K562 (cell line): ENCODE measurements around the gene EDEM2. TPM values are rescaled to one million over a fixed set of nuclear protein-coding genes. Genes with fewer than 3 reads are reported as not detected.
A peak's percentile ranks its signal among the peaks of the same experiment; 100 is the strongest.

Source experiments
- CBFA2T3 ChIP-seq: fragments of 450-650 bp; IDR thresholded peaks from 2 replicates; pipeline ENCODE4 v1.6.1; 2017
- CEBPB ChIP-seq: fragments of 450-650 bp; IDR thresholded peaks from 2 replicates; pipeline ENCODE4 v1.6.1; 2016; ENCODE audit warnings: missing genetic modification characterization, missing compliant biosample characterization
- CEBPG ChIP-seq, 3 experiments: fragments of 200-800 bp in 1 of 3; sonication (Bioruptor generic) in 1 of 3; sonication (generic) in 1 of 3; formaldehyde crosslinking in 1 of 3; IDR thresholded peaks in 2 of 3; conservative IDR thresholded peaks in 1 of 3; 2 replicates each; pipeline versions ENCODE4 v1.6.1 to v1.8.0; 2016 to 2022; ENCODE audit warnings: missing compliant biosample characterization in 2 of 3, missing genetic modification characterization in 2 of 3, mild to moderate bottlenecking in 1 of 3, missing genetic modification reagents in 1 of 3
- EZH2 ChIP-seq: IDR thresholded peaks from 2 replicates; pipeline ENCODE4 v1.6.1; 2012; ENCODE audit warnings: low read depth, mild to moderate bottlenecking, inconsistent platforms, low read length, borderline replicate concordance
- FOXK2 ChIP-seq, 2 experiments: fragments of 450-650 bp; IDR thresholded peaks in 1 of 2; conservative IDR thresholded peaks in 1 of 2; 2 replicates each; pipeline ENCODE4 v1.6.1; 2016; ENCODE audit warnings: low read depth in 2 of 2, mild to moderate bottlenecking in 1 of 2
- ILF3 ChIP-seq: fragments of 450-650 bp; IDR thresholded peaks from 2 replicates; pipeline ENCODE4 v1.6.1; 2018; ENCODE audit warnings: antibody characterized with exemption, mild to moderate bottlenecking, moderate library complexity, borderline replicate concordance
- KLF16 ChIP-seq: IDR thresholded peaks from 2 replicates; pipeline ENCODE4 v1.6.1; 2016; ENCODE audit warnings: antibody characterized with exemption
- L3MBTL2 ChIP-seq: fragments of 450-650 bp; IDR thresholded peaks from 2 replicates; pipeline ENCODE4 v1.6.1; 2016; ENCODE audit warnings: mild to moderate bottlenecking, moderate library complexity
- MAX ChIP-seq: sonication (generic); formaldehyde crosslinking; IDR thresholded peaks from 2 replicates; pipeline ENCODE4 v1.9.0; 2022; ENCODE audit warnings: mild to moderate bottlenecking, missing genetic modification reagents
- MEIS2 ChIP-seq: fragments of 450-650 bp; IDR thresholded peaks from 2 replicates; pipeline ENCODE4 v1.6.1; 2014; ENCODE audit warnings: mild to moderate bottlenecking; ENCODE audit not compliant: partially characterized antibody
- MYNN ChIP-seq, 2 experiments: sonication (generic); formaldehyde crosslinking in 1 of 2; IDR thresholded peaks; 2 replicates each; pipeline versions ENCODE4 v1.5.0 to v1.6.1; 2016 to 2020; ENCODE audit warnings: antibody characterized with exemption in 1 of 2, missing genetic modification reagents in 1 of 2
- PHF8 ChIP-seq: fragments of 200-600 bp; sonication (generic); IDR thresholded peaks from 2 replicates; pipeline ENCODE4 v1.6.1; 2012; ENCODE audit warnings: mixed run types, mild to moderate bottlenecking, inconsistent platforms, low read length, moderate library complexity, borderline replicate concordance
- SMAD2 ChIP-seq: fragments of 150-350 bp; IDR thresholded peaks from 2 replicates; pipeline ENCODE4 v1.6.1; 2014; ENCODE audit warnings: low read depth, mild to moderate bottlenecking, low read length
- SMARCE1 ChIP-seq: fragments of 450-650 bp; IDR thresholded peaks from 2 replicates; pipeline ENCODE4 v1.7.1; 2016; ENCODE audit warnings: mild to moderate bottlenecking
- SP1 ChIP-seq: sonication (generic); formaldehyde crosslinking; IDR thresholded peaks from 2 replicates; pipeline ENCODE4 v1.8.1; 2022; ENCODE audit warnings: mild to moderate bottlenecking, missing genetic modification reagents
- TAF15 ChIP-seq: fragments of 200-400 bp; formaldehyde crosslinking; IDR thresholded peaks from 2 replicates; pipeline ENCODE4 v1.6.1; 2017; ENCODE audit warnings: mild to moderate bottlenecking, low read depth, low read length, moderate library complexity
- TAL1 ChIP-seq: fragments of 450-650 bp; IDR thresholded peaks from 2 replicates; pipeline ENCODE4 v1.6.1; 2016; ENCODE audit warnings: mild to moderate bottlenecking
- TCF3 ChIP-seq: sonication (generic); formaldehyde crosslinking; IDR thresholded peaks from 2 replicates; pipeline ENCODE4 v1.4.0; 2020; ENCODE audit warnings: mild to moderate bottlenecking, missing genetic modification reagents
- ZNF431 ChIP-seq: sonication (generic); formaldehyde crosslinking; IDR thresholded peaks from 2 replicates; pipeline ENCODE4 v1.8.0; 2022; ENCODE audit warnings: mild to moderate bottlenecking, missing genetic modification reagents
- polyA plus RNA-seq, 8 experiments: library from polyadenylated mRNA; depleted of rRNA in 4 of 8; stranded (reverse) in 5 of 8; unstranded in 3 of 8; fragments of >200 nt; fragmentation: Nextera tagmentation in 2 of 8; fragmentation: Illumina TruSeq in 1 of 8; extraction: Ambion mirVana in 2 of 8; extraction: Trizol in 1 of 8; gene quantifications; 2 replicates each; pipeline versions ENCODE4 v1.2.1 to v1.2.3, GENCODE V29; 2011 to 2014; ENCODE audit warnings: inconsistent platforms in 1 of 8, missing spikeins in 1 of 8
- total RNA-seq, 7 experiments: library from RNA; depleted of rRNA in 6 of 7; stranded (reverse); fragments of >200 nt in 6 of 7; fragmentation: Illumina TruSeq in 2 of 7; extraction: Trizol in 2 of 7; gene quantifications; 2 replicates each; pipeline versions ENCODE4 v1.2.1 to v1.2.3, GENCODE V29; 2011 to 2021; ENCODE audit warnings: low replicate concordance in 1 of 7
- TF ChIP-seq, protein P1 (sequence below): sonication (generic); formaldehyde crosslinking; IDR thresholded peaks from 2 replicates; pipeline ENCODE4 v1.8.0; 2023; ENCODE audit warnings: missing genetic modification reagents, mild to moderate bottlenecking, borderline replicate concordance
- TF ChIP-seq, protein P2 (sequence below): conservative IDR thresholded peaks from 2 replicates; pipeline ENCODE4 v1.6.1; 2011; ENCODE audit warnings: low read depth, mild to moderate bottlenecking, low read length; ENCODE audit not compliant: control insufficient read depth

Gene EDEM2
- total and polyA plus RNA-seq, 9 of the 15 experiments (the other 6 are each of a cell fraction or from before 2014, with no cell fraction given): 6.9 to 11.0 (median 9.7) TPM

GRCh38 chr20:35171753-35172433 lies 24.8 kb upstream of the EDEM2 start, which contains the start of gene PROCR (continued):
- TF ChIP-seq, protein P1, sequence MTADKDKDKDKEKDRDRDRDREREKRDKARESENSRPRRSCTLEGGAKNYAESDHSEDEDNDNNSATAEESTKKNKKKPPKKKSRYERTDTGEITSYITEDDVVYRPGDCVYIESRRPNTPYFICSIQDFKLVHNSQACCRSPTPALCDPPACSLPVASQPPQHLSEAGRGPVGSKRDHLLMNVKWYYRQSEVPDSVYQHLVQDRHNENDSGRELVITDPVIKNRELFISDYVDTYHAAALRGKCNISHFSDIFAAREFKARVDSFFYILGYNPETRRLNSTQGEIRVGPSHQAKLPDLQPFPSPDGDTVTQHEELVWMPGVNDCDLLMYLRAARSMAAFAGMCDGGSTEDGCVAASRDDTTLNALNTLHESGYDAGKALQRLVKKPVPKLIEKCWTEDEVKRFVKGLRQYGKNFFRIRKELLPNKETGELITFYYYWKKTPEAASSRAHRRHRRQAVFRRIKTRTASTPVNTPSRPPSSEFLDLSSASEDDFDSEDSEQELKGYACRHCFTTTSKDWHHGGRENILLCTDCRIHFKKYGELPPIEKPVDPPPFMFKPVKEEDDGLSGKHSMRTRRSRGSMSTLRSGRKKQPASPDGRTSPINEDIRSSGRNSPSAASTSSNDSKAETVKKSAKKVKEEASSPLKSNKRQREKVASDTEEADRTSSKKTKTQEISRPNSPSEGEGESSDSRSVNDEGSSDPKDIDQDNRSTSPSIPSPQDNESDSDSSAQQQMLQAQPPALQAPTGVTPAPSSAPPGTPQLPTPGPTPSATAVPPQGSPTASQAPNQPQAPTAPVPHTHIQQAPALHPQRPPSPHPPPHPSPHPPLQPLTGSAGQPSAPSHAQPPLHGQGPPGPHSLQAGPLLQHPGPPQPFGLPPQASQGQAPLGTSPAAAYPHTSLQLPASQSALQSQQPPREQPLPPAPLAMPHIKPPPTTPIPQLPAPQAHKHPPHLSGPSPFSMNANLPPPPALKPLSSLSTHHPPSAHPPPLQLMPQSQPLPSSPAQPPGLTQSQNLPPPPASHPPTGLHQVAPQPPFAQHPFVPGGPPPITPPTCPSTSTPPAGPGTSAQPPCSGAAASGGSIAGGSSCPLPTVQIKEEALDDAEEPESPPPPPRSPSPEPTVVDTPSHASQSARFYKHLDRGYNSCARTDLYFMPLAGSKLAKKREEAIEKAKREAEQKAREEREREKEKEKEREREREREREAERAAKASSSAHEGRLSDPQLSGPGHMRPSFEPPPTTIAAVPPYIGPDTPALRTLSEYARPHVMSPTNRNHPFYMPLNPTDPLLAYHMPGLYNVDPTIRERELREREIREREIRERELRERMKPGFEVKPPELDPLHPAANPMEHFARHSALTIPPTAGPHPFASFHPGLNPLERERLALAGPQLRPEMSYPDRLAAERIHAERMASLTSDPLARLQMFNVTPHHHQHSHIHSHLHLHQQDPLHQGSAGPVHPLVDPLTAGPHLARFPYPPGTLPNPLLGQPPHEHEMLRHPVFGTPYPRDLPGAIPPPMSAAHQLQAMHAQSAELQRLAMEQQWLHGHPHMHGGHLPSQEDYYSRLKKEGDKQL (CRISPR knock-in tag): no peak
- TF ChIP-seq SP1 (CRISPR knock-in tag) (peak; percentile 49; the same call in 1 of the 2 replicates), CBFA2T3 (peak; percentile 74), MAX (CRISPR knock-in tag) (peak; percentile 13; the same call in 1 of the 2 replicates), TAF15 (no peak), SMAD2 (no peak), EZH2 (no peak), TAL1 (peak; percentile 51; the same call in 1 of the 2 replicates), CEBPG (CRISPR knock-in tag; IDR thresholded peaks at IDR 0.05) (no peak), CEBPG (tag; conservative IDR thresholded peaks at IDR 0.05 in 1 of 2, IDR thresholded peaks at IDR 0.05 in 1 of 2) (no peak), MEIS2 (no peak), MYNN (IDR thresholded peaks at IDR 0.05) (no peak), MYNN (CRISPR knock-in tag; IDR thresholded peaks at IDR 0.05) (no peak), TCF3 (CRISPR knock-in tag) (peak; percentile 34), ILF3 (no peak), KLF16 (no peak), SMARCE1 (peak; percentile 63; the same call in 1 of the 2 replicates), L3MBTL2 (peak; percentile 59), CEBPB (tag) (no peak), ZNF431 (CRISPR knock-in tag) (no peak), PHF8 (peak; percentile 15; the same call in 1 of the 2 replicates), FOXK2 (conservative IDR thresholded peaks at IDR 0.05 in 1 of 2, IDR thresholded peaks at IDR 0.05 in 1 of 2; ENCODE audit: low read depth in 2 of 2) (peak in 1 of 2 experiments; percentile 24; a peak in 1 of 4 replicates)
- TF ChIP-seq, protein P2, sequence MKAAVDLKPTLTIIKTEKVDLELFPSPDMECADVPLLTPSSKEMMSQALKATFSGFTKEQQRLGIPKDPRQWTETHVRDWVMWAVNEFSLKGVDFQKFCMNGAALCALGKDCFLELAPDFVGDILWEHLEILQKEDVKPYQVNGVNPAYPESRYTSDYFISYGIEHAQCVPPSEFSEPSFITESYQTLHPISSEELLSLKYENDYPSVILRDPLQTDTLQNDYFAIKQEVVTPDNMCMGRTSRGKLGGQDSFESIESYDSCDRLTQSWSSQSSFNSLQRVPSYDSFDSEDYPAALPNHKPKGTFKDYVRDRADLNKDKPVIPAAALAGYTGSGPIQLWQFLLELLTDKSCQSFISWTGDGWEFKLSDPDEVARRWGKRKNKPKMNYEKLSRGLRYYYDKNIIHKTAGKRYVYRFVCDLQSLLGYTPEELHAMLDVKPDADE: no peak
